ENCODE data around the gene TNXB. TPM values are rescaled to one million over a fixed set of nuclear protein-coding genes. Genes with fewer than 3 reads are reported as not detected.
"Not testable (repeated sequence)": the region's sequence is repeated elsewhere in the genome, so short reads cannot be mapped to it uniquely, and the experiment has no call there.

The TNXB gene
- total RNA-seq, 1 donor from 2014 or later = 0.90 TPM

DNA sequence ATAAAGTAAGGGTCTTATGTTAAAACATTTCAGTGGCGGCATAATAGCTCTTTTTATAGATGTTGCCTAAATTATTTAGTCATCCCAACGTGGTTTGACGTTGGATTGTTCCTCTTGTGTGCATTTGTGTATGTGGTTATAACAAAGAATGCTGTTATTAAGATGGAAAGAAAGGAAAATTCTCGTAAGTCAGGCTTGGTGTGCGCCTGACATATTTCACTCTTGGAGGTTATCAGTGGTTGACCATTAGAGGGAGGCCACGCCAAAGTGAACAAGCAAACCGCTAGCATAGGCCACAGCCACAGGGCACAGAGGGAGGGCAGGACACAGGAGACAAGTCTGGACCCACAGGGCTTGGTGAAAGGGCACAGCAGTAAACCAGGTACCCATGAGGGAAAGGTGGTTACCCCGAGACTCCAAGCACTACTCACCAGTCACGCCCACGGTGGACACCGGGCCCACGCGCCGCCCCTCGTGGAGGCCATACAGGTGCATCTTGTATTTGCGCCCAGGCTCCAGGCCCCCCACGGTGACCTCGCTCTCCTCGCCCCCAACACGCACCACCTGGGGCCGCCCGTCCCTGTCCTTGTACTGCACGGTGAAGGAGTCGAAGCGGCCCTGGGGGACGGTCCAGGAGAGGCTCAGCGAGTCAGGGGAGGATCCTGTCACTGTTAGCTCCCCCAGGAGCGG, 48.0 kb downstream of the TNXB start:
- no peak for DNase-seq (ENCODE audit: low read depth in 2 of 2)

DNA sequence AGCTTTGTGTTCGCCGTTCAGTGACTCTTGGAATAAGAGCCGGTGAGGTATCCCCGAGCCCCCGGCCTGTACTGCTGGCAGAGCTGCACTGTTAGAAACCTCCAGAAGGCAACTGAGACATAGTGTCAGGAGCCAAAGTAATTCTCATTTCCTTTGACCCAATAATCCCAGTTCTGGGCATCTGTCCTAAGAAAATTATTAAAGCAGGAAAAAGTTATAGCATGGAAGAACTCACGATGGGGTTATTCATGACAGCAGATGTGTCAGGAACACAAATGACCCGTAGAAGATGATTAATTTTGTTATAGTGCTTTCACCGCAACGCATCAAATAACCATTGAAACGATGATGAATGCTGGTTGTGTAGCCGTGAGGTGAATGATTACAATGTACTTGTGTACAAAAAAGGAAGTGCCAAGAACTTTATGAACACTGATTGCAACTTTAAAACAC, 50.6 kb downstream of the TNXB start:
- DNase-seq (ENCODE audit: low read depth in 2 of 2) = peak in 1 of 2 donors; percentile 81

DNA sequence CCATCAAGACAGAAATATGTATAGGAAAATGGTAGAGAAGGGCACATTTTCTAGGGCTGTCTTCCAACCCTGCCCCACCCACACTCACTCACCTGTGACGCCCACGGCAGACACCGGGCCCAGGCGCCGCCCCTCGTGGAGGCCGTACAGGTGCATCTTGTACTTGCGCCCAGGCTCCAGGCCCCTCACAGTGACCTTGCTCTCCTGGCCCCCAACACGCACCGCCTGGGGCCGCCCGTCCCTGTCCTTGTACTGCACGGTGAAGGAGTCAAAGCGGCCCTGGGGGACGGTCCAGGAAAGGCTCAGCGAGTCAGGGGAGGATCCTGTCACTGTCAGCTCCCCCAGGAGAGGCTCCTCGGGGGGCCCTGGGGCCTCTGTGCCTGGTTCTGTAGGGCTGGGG, 51.2 kb downstream of the TNXB start:
- DNase-seq (ENCODE audit: low read depth in 2 of 2) = no peak

DNA sequence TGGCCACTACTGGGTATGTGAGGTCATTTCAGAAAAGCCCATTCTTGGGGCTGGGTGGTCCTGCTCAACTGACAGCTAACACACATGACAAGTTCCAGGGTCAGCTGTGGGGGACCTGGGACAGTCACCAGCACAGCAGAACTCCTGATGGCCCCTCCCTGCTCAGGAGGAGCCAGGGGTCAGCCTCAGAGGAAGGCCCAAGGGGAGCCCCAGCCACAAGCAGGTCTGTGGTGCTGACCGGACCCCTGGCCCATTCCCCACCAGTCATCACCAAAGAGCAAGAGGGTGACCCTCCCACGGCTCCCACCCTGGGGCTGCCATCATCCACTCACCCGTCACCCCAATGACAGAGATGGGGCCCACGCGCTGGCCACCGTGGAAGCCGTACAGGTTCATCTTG, 52.9 kb downstream of the TNXB start:
- no peak for DNase-seq (ENCODE audit: low read depth in 2 of 2)

DNA sequence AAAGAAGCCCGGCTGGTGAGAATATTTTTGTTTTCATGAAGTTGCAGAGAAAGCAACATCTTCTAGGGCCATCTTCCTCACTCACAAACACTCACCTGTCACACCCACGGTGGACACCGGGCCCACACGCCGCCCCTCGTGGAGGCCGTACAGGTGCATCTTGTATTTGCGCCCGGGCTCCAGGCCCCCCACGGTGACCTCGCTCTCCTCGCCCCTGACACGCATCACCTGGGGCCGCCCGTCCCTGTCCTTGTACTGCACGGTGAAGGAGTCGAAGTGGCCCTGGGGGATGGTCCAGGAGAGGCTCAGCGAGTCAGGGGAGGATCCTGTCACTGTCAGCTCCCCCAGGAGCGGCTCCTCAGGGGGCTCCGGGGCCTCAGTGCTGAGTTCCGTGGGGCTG, 53.4 kb downstream of the TNXB start:
- not testable (repeated sequence) for DNase-seq (ENCODE audit: low read depth in 2 of 2)

DNA sequence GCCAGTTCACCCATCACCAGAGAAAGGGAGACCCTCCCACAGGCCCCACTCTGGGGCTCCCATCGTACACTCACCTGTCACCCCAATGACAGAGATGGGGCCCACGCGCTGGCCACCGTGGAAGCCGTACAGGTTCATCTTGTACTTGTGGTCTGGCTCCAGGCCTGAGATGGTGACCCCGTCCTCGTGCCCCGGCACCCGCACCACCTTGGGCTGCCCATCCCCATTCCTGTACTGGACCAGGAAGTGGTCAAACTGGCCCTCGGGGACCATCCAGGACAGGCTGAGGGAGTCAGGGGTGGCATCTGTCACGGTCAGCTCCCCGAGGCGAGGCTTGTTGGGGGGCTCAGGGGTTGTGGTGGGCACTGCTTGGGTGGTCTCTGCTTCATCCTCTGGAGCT, 55.8 kb downstream of the TNXB start:
- DNase-seq (ENCODE audit: low read depth in 2 of 2) = not testable (repeated sequence)

DNA sequence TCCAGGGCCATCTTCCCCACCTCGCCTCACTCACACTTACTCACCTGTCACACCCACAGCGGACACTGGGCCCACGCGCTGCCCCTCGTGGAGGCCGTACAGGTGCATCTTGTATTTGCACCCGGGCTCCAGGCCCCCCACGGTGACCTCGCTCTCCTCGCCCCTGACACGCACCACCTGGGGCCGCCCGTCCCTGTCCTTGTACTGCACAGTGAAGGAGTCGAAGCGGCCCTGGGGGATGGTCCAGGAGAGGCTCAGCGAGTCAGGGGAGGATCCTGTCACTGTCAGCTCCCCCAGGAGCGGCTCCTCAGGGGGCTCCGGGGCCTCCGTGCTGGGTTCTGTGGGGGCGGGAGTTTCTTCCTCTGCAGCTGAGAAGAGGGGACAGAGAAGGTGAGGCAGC, 56.5 kb downstream of the TNXB start:
- not testable (repeated sequence) for DNase-seq (ENCODE audit: low read depth in 2 of 2)

DNA sequence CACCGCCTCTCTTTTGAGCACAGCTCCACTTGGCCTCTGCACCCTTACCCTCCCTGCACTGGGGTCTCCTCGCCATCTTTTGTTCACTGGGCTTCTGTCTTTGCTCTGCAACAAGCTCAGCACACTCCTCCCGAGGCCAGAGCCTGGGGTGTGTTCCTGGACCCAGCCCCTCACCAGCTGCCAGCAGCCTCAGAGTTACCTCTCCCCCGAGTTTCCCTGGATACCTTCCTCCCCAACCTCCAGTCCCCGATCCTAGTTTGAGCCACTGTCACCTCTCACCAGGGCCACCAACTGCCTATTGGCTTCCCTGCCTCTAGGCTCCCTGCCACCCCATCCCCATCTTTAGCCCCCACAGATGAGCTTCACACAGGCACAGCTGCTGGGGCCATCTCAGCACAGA, 58.6 kb downstream of the TNXB start:
- DNase-seq (ENCODE audit: low read depth in 2 of 2) = no peak

DNA sequence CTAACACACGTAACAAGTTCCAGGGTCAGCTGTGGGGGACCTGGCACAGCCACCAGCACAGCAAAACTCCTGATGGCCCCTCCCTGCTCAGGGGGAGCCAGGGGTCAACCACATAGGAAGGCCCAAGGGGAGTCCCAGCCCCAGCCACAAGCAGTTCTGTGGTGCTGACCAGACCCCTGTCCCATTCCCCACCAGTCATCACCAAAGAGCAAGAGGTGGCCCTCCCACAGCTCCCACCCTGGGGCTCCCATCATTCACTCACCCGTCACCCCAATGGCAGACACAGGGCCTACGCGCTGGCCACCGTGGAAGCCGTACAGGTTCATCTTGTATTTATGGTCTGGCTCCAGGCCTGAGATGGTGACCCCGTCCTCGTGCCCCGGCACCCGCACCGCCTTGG, 59.4 kb downstream of the TNXB start:
- not testable (repeated sequence) for DNase-seq (ENCODE audit: low read depth in 2 of 2)

DNA sequence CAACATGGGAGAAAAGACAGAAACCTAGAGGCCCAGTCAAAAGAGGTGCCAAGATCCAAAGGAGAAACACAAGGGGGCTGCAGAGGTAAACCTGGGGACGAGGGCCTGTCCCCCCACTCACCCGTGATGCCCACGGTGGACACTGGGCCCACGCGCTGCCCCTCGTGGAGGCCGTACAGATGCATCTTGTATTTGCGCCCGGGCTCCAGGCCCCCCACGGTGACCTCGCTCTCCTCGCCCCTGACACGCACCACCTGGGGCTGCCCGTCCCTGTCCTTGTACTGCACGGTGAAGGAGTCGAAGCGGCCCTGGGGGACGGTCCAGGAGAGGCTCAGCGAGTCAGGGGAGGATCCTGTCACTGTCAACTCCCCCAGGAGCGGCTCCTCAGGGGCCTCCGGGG, 60.0 kb downstream of the TNXB start:
- not testable (repeated sequence) for DNase-seq (ENCODE audit: low read depth in 2 of 2)

DNA sequence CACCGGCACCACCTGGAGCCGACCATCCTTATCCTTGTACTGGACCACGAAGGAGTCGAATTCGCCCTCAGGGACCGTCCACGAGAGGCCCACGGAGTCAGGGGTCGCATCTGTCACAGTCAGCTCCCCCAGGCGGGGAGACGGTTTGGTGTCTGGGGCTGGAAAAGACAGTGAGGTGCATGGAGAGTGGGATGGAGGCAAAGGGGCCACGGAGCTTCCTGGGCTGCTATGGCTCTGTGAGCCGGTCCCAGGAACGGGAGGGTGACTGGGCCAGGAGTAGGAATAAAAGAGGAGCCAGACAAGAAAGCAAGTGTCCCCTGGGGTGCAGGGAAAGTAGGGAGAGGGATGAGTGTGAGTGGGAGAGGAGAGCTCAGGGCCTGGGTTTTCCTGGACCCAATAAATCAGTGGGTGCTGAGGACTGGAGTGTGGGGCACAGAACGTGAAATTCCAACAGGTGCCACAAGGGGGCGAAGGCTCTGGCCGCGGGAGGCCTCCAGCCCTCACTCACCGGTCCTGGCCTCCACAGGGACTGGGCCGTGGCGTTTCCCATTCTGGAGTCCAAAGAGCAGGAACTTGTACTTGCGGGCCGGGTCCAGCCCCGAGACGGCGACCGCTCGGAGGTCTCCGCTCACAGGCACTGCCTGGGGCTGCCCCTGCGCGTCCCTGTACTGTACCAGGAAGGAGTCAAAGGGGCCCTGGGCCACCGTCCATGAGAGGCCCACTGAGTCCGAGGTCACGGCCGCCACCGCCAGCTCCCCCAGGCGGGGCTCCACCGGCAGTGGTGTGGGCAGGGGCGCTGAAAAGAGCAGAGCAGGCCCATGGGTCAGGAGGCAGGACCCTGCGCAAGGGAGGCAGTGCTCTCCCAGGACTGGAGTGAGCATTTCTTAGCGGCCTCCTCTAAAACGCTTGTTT, 61.0 kb downstream of the TNXB start:
- DNase-seq (ENCODE audit: low read depth in 2 of 2) = peak; percentile 22 to 51

DNA sequence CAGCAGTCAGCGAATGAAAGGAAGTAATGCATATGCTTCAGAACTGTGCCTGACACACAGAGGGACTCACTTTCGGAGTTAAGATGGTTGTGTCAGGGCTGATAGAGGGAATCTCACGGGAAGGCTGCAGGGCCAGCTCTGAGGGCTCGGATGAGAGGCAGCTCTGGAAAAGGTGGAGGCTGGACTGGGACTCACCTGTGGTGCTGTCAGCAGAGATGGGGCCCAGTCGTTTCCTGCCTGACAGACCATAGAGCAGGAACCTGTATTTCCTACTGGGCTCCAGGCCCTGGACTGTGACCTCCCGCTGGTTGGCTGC, 61.6 kb downstream of the TNXB start:
- DNase-seq (ENCODE audit: low read depth in 2 of 2) = no peak

DNA sequence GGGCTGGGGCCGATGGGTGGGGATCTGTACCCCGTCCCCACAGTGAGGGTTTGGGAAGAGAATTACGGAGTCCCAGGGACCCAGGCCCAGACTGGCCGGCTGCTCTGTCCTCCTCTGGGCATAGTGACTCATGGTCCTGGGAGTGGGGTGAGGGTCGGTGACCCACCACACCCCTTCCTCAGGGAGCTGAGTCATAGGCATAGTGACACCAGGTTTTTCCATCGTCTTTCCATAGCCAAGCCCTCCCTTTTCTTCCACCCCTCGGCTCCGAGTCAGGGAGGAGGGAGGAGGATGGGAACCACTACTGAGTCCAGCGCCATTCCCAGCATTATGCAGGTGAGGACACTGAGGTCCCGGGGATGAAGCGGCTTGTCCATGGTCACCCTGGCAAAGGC, 62.1 kb downstream of the TNXB start:
- peak; percentile 33 to 72 for DNase-seq (ENCODE audit: low read depth in 2 of 2)

DNA sequence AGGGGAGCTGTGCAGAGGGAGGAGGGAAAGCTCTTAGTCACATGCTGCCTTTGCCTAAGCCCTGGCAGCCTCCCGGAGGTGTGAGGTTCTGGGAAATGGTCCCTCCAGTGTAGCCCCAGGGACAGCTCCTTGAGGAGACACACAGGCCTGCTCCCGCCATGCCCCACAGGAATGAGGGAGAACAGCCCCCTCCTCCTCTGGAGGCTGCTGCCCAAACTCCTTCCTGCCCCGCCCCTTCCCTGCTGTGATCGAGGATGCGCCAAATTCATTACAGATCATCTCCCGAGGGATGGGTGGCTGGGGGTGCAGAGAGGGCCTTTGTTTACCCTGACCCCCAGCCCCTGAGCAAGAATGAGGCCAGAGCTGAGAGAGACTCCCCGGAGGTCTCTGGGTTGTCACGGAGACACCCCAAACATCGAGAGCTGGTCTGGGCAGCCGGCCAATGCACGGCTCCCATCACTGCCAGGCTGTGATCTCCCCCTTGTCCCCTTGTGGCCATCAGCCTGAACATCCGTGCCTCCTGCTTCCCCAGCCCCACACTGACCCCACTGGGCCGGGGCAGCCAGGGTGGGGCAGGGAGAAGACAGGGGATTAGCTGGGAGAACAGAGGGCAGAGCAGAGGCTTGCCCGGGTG, 62.6 kb downstream of the TNXB start:
- peak in 1 of 2 donors; percentile 5 for DNase-seq (ENCODE audit: low read depth in 2 of 2)

DNA sequence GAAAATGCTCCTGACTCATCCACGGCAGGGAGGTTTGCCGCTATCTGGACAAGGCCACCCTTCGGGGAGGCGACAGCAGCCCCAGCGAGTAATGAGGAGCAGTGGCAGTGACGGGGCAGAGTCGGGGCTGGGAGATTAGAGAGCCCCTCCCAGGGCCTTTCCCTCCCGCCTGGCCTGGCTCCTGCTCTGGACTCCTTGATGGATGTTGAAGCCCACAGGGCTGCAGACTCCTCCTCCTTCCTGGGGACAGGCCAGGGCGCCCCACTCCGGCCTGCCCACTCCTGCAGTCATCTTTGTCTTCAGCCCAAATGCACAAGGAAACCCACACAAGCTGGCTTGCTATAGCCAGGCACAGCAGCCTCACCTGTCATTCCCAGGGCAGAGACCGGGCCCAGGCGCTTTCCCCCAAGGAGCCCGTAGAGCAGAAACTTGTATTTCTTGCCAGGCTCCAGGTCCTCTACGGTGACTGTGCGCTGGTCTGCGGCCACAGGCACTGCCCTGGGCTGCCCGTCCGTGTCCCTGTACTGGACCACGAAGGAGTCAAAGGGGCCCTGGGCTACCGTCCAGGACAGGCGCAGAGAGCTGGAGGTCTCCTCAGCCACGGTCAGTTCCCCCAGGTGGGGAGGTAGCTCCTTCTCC, 63.2 kb downstream of the TNXB start:
- DNase-seq (ENCODE audit: low read depth in 2 of 2) = no peak

DNA sequence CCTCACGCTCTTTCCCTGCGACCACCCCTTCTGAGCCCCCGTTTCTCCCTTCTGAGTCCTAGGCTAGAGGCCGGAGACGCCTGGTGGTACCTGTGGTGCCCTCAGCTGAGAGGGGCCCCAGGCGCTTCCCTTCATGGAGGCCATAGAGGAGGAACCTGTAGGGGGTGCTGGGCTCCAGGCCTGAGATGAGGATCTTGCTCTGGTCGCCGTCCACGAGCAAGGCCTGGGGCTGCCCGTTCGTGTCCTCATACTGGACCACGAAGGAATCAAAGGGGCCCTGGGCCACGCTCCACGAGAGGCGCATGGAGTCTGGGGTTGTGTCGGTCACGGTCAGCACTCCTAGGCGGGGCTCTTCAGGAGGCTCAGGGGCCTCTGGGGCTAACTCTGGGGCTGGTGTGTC, 64.2 kb downstream of the TNXB start:
- not testable (repeated sequence) for DNase-seq (ENCODE audit: low read depth in 2 of 2)

DNA sequence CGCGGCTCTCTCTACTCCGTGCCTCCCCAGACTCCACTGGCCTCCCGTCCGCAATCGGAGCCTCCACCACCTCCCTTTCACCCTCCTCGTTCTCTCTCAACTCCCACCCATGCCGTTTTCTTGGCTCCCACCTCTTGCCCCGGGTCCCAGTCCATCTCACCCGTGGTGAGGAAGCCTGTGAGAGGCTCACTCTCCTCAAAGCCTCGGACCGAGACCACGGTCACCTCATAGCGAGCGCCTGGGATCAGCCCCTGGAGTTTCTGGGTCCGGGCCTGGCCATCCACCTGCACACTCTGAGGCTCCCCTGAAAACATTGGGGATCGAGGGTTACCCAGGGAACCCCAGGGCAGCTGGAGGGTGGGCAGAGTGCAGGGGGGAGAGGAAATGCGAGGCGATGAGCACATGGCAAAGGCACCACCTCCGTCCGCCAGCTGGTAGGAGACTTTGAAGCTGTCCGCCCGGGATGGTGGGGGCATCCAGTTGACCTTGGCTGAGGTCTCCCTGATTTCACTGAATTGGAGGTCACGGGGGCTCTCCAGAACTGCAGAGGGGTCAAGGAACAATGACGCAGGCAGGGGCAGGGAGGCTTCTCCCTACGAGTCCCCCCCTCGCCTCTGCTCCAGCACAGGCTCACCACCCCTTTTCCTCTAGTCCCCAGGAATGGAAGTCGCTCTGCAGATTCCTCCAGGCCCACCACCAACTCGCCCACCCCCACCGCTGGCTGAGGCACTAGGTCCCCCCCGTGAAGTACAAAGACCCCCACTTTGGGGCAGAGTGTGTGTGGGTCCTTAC, 65.4 kb downstream of the TNXB start:
- not testable (repeated sequence) for DNase-seq (ENCODE audit: low read depth in 2 of 2)

DNA sequence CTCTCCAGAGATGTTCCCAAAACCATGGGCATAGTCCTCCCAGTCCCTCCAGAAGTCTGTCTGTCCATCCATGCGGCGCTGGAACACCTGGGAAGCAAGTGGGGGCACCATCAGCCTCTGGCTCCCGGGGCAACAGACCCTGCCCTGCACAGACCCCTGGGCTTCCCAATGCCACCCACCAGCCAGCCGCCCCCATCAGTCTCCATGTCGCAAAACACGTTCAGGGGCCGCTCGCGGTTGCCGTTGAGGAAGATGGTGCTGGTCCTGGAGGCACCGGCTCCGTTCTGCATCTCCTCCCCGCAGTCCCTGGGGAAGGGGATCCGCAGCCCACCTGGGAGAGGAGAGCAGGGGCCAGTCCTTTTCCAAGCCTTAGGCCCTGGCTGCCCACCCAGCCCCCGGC, 66.9 kb downstream of the TNXB start:
- DNase-seq (ENCODE audit: low read depth in 2 of 2) = not testable (repeated sequence)

DNA sequence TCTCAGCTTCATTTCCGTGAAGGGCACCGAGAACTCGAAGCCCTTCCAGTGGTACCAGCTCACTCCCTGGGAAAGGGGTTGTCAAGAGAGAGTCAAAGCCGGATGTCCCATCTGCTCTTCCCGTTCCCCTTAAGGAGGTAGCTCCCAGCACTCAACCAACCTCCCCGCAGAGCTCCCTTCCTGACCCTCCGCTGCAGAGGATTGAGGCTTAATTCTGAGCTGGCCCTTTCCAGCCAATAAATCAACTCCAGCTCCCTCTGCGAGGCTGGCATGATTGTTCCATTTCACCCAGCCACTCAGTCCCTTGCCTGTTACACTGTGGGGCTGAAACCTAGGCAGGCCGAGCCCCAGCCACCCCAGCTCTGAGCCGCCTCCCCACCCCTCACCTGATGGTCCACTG, 67.8 kb downstream of the TNXB start:
- DNase-seq (ENCODE audit: low read depth in 2 of 2) = not testable (repeated sequence)

DNA sequence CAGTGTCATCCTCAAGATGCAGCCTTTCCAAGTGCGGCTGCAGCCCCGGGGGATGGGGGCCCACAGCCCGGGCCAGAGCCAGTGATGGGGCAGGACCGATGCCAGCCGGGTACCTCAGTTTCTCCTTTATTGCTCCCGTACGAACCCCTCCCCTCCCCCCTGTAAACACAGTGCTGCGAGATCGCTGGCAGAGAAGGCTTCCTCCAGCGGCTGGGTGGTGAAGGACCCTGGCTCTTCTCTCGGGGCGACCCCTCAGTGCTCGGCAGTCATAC, 68.2 kb downstream of the TNXB start:
- DNase-seq (ENCODE audit: low read depth in 2 of 2) = not testable (repeated sequence)

DNA sequence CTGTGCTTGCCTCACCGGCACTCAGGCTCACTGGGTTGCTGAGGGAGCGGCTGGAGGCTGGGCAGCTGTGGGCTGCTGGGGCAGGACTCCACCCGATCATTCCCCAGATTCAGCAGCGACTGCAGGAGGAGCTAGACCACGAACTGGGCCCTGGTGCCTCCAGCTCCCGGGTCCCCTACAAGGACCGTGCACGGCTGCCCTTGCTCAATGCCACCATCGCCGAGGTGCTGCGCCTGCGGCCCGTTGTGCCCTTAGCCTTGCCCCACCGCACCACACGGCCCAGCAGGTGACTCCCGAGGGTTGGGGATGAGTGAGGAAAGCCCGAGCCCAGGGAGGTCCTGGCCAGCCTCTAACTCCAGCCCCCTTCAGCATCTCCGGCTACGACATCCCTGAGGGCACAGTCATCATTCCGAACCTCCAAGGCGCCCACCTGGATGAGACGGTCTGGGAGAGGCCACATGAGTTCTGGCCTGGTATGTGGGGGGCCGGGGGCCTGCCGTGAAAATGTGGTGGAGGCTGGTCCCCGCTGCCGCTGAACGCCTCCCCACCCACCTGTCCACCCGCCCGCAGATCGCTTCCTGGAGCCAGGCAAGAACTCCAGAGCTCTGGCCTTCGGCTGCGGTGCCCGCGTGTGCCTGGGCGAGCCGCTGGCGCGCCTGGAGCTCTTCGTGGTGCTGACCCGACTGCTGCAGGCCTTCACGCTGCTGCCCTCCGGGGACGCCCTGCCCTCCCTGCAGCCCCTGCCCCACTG, 68.7 kb downstream of the TNXB start:
- not testable (repeated sequence) for DNase-seq (ENCODE audit: low read depth in 2 of 2)
